ENCODE data around the gene PCBP3. TPM values are rescaled to one million over a fixed set of nuclear protein-coding genes. Genes with fewer than 3 reads are reported as not detected.

PCBP3 gene
- total RNA-seq, 1 experiment from 2014 or later: 1.4 TPM

DNA sequence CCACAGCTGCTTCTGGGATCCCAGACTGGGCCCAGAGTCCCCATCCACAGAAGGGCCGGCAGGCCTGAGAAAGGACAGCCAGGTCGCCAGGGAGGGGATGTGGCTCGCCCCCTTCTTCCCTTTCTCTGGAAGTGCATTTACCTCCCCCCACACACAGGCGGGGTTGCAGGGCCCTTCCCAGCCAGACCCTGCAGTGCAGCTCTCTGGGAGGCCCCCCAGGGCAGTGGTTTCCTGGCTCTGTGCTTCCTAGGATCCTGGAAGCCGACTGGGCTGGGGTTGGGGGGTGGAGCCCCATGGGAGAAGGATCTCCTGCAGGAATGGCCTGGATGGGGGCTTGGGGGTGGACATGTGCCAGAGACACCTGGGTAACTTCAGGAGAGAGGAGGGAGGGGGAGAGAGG is 333.9 kb downstream of the PCBP3 start:
- Mint-ChIP-seq H3K27ac (ENCODE audit: unreplicated experiment) (no peak overlapping the region), H3K27me3 (ENCODE audit: unreplicated experiment) (no peaks in the 10 kb centered on the region), H3K9me3 (ENCODE audit: low read depth, unreplicated experiment) (no peaks in the 10 kb centered on the region), H3K36me3 (ENCODE audit: insufficient read depth, unreplicated experiment) (peaks cover 18% of the 10 kb centered on the region), H3K4me3 (ENCODE audit: low read depth, unreplicated experiment) (no peak overlapping the region), H3K4me1 (ENCODE audit: low read depth, unreplicated experiment) (peaks cover 11% of the 10 kb centered on the region)
- DNase-seq: no peak
- no TSS peak for BruUV-seq (replicated peaks)
- intact Hi-C loops (cut with micrococcal nuclease; ENCODE audit: unreplicated experiment): loop anchor here (10.0 kb wide), 1 partner anchor 97 kb away; no protein-coding TSS in a partner anchor
- CTCF ChIA-PET: no interaction called here
- TF ChIP-seq, protein P1, sequence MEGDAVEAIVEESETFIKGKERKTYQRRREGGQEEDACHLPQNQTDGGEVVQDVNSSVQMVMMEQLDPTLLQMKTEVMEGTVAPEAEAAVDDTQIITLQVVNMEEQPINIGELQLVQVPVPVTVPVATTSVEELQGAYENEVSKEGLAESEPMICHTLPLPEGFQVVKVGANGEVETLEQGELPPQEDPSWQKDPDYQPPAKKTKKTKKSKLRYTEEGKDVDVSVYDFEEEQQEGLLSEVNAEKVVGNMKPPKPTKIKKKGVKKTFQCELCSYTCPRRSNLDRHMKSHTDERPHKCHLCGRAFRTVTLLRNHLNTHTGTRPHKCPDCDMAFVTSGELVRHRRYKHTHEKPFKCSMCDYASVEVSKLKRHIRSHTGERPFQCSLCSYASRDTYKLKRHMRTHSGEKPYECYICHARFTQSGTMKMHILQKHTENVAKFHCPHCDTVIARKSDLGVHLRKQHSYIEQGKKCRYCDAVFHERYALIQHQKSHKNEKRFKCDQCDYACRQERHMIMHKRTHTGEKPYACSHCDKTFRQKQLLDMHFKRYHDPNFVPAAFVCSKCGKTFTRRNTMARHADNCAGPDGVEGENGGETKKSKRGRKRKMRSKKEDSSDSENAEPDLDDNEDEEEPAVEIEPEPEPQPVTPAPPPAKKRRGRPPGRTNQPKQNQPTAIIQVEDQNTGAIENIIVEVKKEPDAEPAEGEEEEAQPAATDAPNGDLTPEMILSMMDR (IDR thresholded peaks at IDR 0.05; ENCODE audit: unreplicated experiment): no peak

- H3K27ac Mint-ChIP-seq (ENCODE audit: unreplicated experiment): no peak overlapping the region
- H3K9me3 Mint-ChIP-seq (ENCODE audit: low read depth, unreplicated experiment): no peaks in the 10 kb centered on the region
- H3K4me3 Mint-ChIP-seq (ENCODE audit: low read depth, unreplicated experiment): no peak overlapping the region
- H3K36me3 Mint-ChIP-seq (ENCODE audit: insufficient read depth, unreplicated experiment): peaks cover 13% of the 10 kb centered on the region
- H3K4me1 Mint-ChIP-seq (ENCODE audit: low read depth, unreplicated experiment): peaks cover 11% of the 10 kb centered on the region
- TF ChIP-seq, protein P1 (IDR thresholded peaks at IDR 0.05; ENCODE audit: unreplicated experiment): no peak
- intact Hi-C loops (cut with micrococcal nuclease; ENCODE audit: unreplicated experiment): loop anchor here (10.0 kb wide), 1 partner anchor 96 kb away; no protein-coding TSS in a partner anchor
- no TSS peak for BruUV-seq (replicated peaks)
- no peaks in the 10 kb centered on the region for H3K27me3 Mint-ChIP-seq (ENCODE audit: unreplicated experiment)
- no peak for DNase-seq
- CTCF ChIA-PET: no interaction called here
Observed at GRCh38 chr21:45979141-45979631, 335.7 kb downstream of the PCBP3 start.

DNA sequence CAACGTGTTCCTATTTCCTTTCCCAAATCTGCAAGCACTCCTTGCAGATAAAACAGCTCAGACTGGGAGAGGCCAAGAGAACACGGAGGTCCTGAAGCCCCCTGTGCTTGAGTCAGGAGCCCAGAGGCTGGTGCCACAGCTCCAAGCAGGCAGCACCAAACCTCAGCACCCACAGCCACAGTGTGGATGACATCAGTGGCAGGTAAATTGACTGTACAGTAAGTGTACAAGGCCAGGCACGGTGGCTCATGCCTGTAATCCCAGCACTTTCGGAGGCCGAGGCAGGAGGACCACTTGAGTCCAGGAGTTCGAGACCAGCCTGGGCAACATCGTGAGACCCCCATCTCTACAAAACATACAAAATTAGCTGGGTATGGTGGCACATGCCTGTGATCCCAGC is 336.1 kb downstream of the PCBP3 start:
- Mint-ChIP-seq H3K36me3 (ENCODE audit: insufficient read depth, unreplicated experiment) (peaks cover 9% of the 10 kb centered on the region), H3K4me1 (ENCODE audit: low read depth, unreplicated experiment) (peaks cover 11% of the 10 kb centered on the region), H3K9me3 (ENCODE audit: low read depth, unreplicated experiment) (peaks cover 3% of the 10 kb centered on the region), H3K4me3 (ENCODE audit: low read depth, unreplicated experiment) (no peak overlapping the region), H3K27ac (ENCODE audit: unreplicated experiment) (no peak overlapping the region), H3K27me3 (ENCODE audit: unreplicated experiment) (no peaks in the 10 kb centered on the region)
- no TSS peak for BruUV-seq (replicated peaks)
- no peak for DNase-seq
- CTCF ChIA-PET: no interaction called here
- intact Hi-C loops (cut with micrococcal nuclease; ENCODE audit: unreplicated experiment): loop anchor here (10.0 kb wide), 1 partner anchor 95 kb away; no protein-coding TSS in a partner anchor
- TF ChIP-seq, protein P1 (IDR thresholded peaks at IDR 0.05; ENCODE audit: unreplicated experiment): no peak

- peaks cover 5% of the 10 kb centered on the region for H3K36me3 Mint-ChIP-seq (ENCODE audit: insufficient read depth, unreplicated experiment)
- no peak overlapping the region for H3K4me3 Mint-ChIP-seq (ENCODE audit: low read depth, unreplicated experiment)
- peaks cover 7% of the 10 kb centered on the region for H3K4me1 Mint-ChIP-seq (ENCODE audit: low read depth, unreplicated experiment)
- no peak for DNase-seq
- peaks cover 6% of the 10 kb centered on the region for H3K9me3 Mint-ChIP-seq (ENCODE audit: low read depth, unreplicated experiment)
- intact Hi-C loops (cut with micrococcal nuclease; ENCODE audit: unreplicated experiment): no loop called here
- no peak overlapping the region for H3K27ac Mint-ChIP-seq (ENCODE audit: unreplicated experiment)
- TF ChIP-seq, protein P1 (IDR thresholded peaks at IDR 0.05; ENCODE audit: unreplicated experiment): no peak
- H3K27me3 Mint-ChIP-seq (ENCODE audit: unreplicated experiment): no peaks in the 10 kb centered on the region
- no TSS peak for BruUV-seq (replicated peaks)
- CTCF ChIA-PET: no interaction called here
Observed at GRCh38 chr21:45980271-45980670, 336.7 kb downstream of the PCBP3 start.
